Prostate gland (tissue), 2 donors: ENCODE results near the gene ZNF804B. TPM values are rescaled to one million over a fixed set of nuclear protein-coding genes. Genes with fewer than 3 reads are reported as not detected.

Experiments
- DNase-seq: peaks from one replicate; pipeline ENCODE4 v3.0.0-alpha.2; 2019; ENCODE audit warnings: low spot score
- H3K27ac ChIP-seq, 2 donors: fragments of 200-600 bp; sonication (generic); 2 replicates each; pipeline ENCODE4 v1.5.1; 2017 to 2019
- H3K27me3 ChIP-seq: fragments of 200-600 bp; sonication (generic); replicated peaks from 2 replicates; pipeline ENCODE4 v1.5.1; 2019; ENCODE audit not compliant: insufficient read depth
- H3K36me3 ChIP-seq, 2 donors: fragments of 200-600 bp; sonication (generic); 1 replicate in 1 of 2; 2 replicates in 1 of 2; pipeline versions ENCODE4 v1.5.1 to v1.8.1; 2017 to 2019
- H3K4me1 ChIP-seq: fragments of 200-600 bp; sonication (generic); replicated peaks from 2 replicates; pipeline ENCODE4 v1.5.1; 2019
- H3K4me3 ChIP-seq, 2 donors: fragments of 200-600 bp; sonication (generic); 2 replicates each; pipeline ENCODE4 v1.5.1; 2017 to 2019
- H3K9me3 ChIP-seq: fragments of 200-600 bp; sonication (generic); 2 replicates; pipeline ENCODE4 v1.5.1; 2017
- CTCF ChIP-seq, 4 experiments: fragments of 200-600 bp in 2 of 4; fragments of 450-650 bp in 2 of 4; sonication (generic) in 2 of 4; IDR thresholded peaks; 1 replicate in 3 of 4; 2 replicates in 1 of 4; pipeline ENCODE4 v1.5.1; 2016 to 2019; ENCODE audit warnings: antibody characterized with exemption in 4 of 4, mild to moderate bottlenecking in 2 of 4, moderate library complexity in 2 of 4
- POLR2A ChIP-seq: fragments of 450-650 bp; IDR thresholded peaks from one replicate; pipeline ENCODE4 v1.6.1; 2016; ENCODE audit warnings: antibody characterized with exemption, mild to moderate bottlenecking
- POLR2AphosphoS5 ChIP-seq: sonication (generic); formaldehyde crosslinking; IDR thresholded peaks from one replicate; pipeline ENCODE4 v1.6.1; 2017; ENCODE audit warnings: antibody characterized with exemption
- WGBS: methylation state at CpG from one replicate; pipeline ENCODE4 v1.1.5; 2018; 5-methylcytosine and 5-hydroxymethylcytosine counted together
- intact Hi-C: fragments of 100-400 bp; cut with DNase I; formaldehyde crosslinking; loops from one replicate; pipeline ENCODE4 v1.14.2; 2022
- total RNA-seq, 2 donors: library from RNA; depleted of rRNA; stranded (reverse); fragments of >200 nt; gene quantifications; one replicate each; pipeline ENCODE4 v1.1.0, GENCODE V29; 2016

ZNF804B gene
- total RNA-seq: under 1 TPM in 1 of 2 donors, not detected in 1; 0.05 TPM

- Histone ChIP-seq H3K36me3 (no peaks in the 10 kb centered on the region), H3K4me1 (no peaks in the 10 kb centered on the region), H3K9me3 (no peaks in the 10 kb centered on the region), H3K4me3 (peak within 1 kb of the TSS; percentile 24 to 25), H3K27ac (no peak within 1 kb of the TSS), H3K27me3 (peaks cover 6% of the 10 kb centered on the region)
- intact Hi-C loops: no loop called here
- 2% methylated on average over 73 of the region's 74 CpGs for WGBS
- no peak for TF ChIP-seq CTCF (IDR thresholded peaks at IDR 0.05)
- TF ChIP-seq POLR2A: no peak
- no peak for TF ChIP-seq POLR2AphosphoS5
- DNase-seq: peak; percentile 4
Measured at GRCh38 chr7:88759230-88760135, at the start of gene ZNF804B. ZNF804B (plus strand) TSS chr7:88759700; CDS start chr7:88759977, 277 bp downstream.

- TF ChIP-seq POLR2A (no peak), POLR2AphosphoS5 (no peak), CTCF (IDR thresholded peaks at IDR 0.05) (no peak)
- H3K36me3 ChIP-seq: no peaks in the 10 kb centered on the region
Measured at GRCh38 chr7:88735920-88736319, 23.6 kb upstream of the ZNF804B start.

GRCh38 chr7:88737632-88738031 lies 21.9 kb upstream of the ZNF804B start:
- no peaks in the 10 kb centered on the region for H3K27me3 ChIP-seq
- H3K36me3 ChIP-seq: no peaks in the 10 kb centered on the region
- H3K9me3 ChIP-seq: no peaks in the 10 kb centered on the region
- DNase-seq: no peak
- intact Hi-C loops: no loop called here
- H3K4me3 ChIP-seq: no peak overlapping the region
- no peaks in the 10 kb centered on the region for H3K4me1 ChIP-seq
- H3K27ac ChIP-seq: no peak overlapping the region
- TF ChIP-seq CTCF (IDR thresholded peaks at IDR 0.05): no peak
- no peak for TF ChIP-seq POLR2A
- no peak for TF ChIP-seq POLR2AphosphoS5

More at GRCh38 chr7:88735920-88736319, 23.6 kb upstream of the ZNF804B start:
- H3K4me3 ChIP-seq: no peak overlapping the region
- no peaks in the 10 kb centered on the region for H3K4me1 ChIP-seq
- intact Hi-C loops: no loop called here
- no peaks in the 10 kb centered on the region for H3K27me3 ChIP-seq
- WGBS: 53% methylated on average over 2 of the region's 2 CpGs
- H3K27ac ChIP-seq: no peak overlapping the region
- H3K9me3 ChIP-seq: no peaks in the 10 kb centered on the region
- DNase-seq: no peak

- intact Hi-C loops: no loop called here
- no peak overlapping the region for H3K4me3 ChIP-seq
- H3K36me3 ChIP-seq: no peaks in the 10 kb centered on the region
- TF ChIP-seq POLR2AphosphoS5: no peak
- TF ChIP-seq POLR2A: no peak
- no peak for TF ChIP-seq CTCF (IDR thresholded peaks at IDR 0.05)
- H3K4me1 ChIP-seq: no peaks in the 10 kb centered on the region
- no peaks in the 10 kb centered on the region for H3K27me3 ChIP-seq
- no peaks in the 10 kb centered on the region for H3K9me3 ChIP-seq
- DNase-seq: no peak
- 22% methylated on average over 3 of the region's 3 CpGs for WGBS
- no peak overlapping the region for H3K27ac ChIP-seq
Measured at GRCh38 chr7:88746126-88746525, 13.4 kb upstream of the ZNF804B start.

GRCh38 chr7:88756802-88757201 lies 2.7 kb upstream of the ZNF804B start:
- H3K27ac ChIP-seq: no peak overlapping the region
- no peak for DNase-seq
- H3K4me1 ChIP-seq: no peaks in the 10 kb centered on the region
- intact Hi-C loops: no loop called here
- H3K27me3 ChIP-seq: peaks cover 6% of the 10 kb centered on the region
- TF ChIP-seq CTCF (IDR thresholded peaks at IDR 0.05) (no peak), POLR2A (no peak), POLR2AphosphoS5 (no peak)
- no peak overlapping the region for H3K4me3 ChIP-seq
- H3K9me3 ChIP-seq: no peaks in the 10 kb centered on the region
- H3K36me3 ChIP-seq: no peaks in the 10 kb centered on the region
- 50% methylated on average over 1 of the region's 1 CpG for WGBS
